Superior temporal gyrus (tissue), 1 donor: ENCODE data around the gene MPPED1.
A peak's percentile ranks its signal among the peaks of the same experiment; 100 is the strongest.

Source experiments
- DNase-seq: peaks from one replicate; pipeline ENCODE4 v3.0.0-alpha.2; 2016; ENCODE audit errors: extremely low spot score

Gene MPPED1, protein sequence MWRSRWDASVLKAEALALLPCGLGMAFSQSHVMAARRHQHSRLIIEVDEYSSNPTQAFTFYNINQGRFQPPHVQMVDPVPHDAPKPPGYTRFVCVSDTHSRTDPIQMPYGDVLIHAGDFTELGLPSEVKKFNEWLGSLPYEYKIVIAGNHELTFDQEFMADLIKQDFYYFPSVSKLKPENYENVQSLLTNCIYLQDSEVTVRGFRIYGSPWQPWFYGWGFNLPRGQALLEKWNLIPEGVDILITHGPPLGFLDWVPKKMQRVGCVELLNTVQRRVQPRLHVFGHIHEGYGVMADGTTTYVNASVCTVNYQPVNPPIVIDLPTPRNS

DNA sequence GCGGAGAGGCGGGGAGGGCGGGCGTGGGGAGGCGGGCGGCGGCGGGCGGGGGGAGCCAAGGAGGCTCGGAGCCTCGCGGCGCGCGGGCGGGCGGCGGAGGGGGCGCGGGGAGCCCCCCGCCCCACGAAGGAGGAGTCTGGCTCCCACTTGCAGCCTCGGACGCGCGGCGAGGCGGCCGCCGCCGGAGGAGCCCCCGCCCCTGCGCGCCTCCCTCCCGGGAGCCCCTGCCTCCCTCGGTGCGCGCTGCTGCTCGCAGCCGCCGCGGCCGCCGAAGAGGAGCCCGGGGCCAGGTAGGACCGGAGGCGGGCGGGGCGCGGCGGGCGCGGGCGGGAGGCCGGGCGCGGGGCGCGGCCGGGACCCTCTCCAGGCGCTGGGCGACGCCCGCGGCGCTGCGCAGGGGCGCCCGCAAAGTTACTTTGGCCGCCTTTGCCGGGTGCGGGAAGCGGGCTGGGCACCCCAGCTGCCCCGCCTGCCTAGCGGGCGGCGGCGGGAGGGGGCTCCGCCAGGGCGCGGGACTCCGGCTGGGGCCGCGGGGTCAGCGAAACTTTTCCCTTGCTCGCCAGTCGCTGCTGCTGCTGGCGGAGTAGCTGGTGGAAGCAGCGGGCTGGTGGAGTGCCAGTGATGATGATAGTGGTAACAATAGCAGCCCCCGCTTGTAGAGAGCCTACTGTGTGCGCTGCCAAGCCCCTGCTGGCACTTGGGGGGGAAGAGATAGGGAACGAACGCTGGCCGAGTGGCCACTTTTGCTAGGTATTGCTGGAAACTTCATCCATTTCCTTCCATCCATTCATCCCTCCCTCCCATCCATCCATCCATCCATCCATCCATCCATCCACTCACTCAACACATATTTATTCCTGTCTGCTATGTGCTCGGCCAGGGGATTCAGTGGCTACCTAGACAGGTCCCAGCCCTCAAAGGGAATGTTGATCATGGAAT, at the start of gene MPPED1:
TSS of gene MPPED1 (plus strand) at position 146 of the 939 bp plus-strand sequence. CDS start 12,972 bp downstream, outside the sequence.
- DNase-seq: no peak

DNA sequence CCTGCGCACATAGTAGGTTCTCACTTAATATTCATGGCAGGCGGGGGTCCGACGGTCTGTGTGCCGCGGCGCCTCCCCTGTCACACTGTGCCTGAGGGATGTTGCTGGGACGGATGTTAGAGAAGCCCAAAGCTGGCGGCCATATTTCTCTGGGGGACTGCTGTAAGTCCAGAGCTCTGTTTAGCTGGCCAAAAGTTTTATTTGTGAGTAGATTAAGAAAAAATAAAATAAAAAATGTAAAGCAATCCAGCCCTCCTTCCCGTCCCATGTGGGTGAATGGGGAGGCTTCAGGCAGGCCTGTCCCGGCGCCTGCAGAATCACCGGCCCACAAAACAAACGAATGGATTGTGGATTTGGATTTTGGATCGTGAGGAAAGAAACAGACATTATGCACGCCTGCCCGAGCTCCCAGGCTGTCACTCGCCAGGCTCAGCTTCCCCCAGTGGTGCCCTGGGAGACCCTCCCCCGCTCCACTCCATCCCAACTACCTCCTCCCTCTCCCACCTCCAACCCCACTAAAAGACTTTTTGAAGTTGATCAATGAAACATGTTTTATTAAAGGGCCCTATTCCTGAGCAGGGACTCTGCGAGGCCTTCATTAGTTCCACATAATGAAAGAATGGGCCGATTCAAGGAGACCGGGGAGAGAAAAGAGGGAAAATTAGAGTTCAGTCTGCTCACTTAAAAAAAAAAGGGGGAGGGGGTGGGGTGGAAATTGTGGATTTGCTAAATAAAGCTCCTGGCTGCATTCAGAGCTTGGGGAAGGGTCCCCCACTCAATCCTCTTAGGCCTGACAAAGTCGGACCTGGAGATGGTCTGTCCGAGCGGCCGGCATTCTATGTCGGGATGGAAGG, 48.3 kb upstream of the MPPED1 start:
- DNase-seq: no peak

DNA sequence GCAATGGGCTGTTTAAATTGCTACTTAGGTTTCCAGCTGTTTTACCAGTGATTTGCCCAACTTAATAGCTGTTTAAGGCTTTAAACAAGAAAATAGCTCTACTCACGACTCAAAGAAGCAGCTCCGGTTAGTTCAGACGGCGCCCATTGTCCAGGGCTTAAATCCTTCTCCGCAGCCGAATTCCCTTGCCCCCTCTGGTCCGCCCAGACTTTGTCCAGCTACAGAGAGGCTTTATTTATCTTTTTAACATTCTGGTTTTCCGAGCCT, 47.7 kb upstream of the MPPED1 start:
- DNase-seq: no peak

DNA sequence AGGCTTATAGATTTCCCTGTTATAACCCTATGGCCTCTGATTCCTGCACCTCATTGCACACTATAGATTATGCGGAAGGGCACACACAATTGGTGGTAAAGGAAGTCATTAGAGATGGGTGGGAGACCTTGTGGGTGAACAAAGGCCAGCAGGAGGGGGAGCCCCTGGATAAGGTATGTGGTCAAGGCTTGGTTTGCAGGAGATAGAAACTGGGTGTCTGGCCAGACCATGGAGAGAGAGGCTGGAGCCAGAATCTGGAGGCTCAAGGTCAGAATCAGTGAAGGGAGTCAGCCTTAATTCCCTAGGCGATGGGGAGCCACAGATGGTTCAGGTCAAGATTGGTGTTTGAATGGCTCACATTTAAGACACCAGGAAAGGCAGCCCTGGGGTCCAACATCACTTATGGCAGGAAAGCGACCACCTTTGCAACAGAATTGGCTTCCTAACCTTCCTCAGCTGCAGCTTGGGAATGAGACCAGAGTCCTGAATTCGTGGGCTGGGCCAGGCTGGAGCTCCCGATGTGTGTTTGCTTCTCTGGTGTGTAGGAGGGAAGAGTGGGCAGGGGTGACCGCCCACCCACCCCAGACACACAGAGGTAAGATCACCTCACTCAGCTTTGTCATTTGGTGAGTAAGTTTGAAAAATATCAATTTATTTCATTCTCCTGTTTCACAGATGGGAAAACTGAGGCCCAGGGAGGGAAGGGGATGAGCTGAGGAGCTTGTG, 45.9 kb upstream of the MPPED1 start:
- no peak for DNase-seq

DNA sequence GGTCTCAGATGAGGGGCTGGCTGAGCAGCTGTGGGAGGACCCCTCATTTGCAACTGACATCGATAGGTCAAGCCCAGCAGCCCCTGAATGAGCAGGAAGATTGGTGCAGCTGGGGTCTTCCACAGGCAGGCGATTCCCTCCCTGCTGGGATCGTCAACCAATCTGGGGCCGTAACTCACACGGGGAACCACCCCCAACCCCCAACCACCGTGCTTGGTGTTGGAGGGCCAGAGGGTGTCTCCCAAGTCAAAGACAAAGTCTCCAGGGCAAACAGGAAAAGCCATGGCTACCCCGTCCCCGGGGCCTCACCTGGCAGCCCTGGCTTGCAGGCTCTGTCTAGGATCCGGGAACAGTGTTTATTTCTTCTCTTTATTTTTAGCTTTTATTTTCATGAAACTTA, 41.8 kb upstream of the MPPED1 start:
- no peak for DNase-seq

DNA sequence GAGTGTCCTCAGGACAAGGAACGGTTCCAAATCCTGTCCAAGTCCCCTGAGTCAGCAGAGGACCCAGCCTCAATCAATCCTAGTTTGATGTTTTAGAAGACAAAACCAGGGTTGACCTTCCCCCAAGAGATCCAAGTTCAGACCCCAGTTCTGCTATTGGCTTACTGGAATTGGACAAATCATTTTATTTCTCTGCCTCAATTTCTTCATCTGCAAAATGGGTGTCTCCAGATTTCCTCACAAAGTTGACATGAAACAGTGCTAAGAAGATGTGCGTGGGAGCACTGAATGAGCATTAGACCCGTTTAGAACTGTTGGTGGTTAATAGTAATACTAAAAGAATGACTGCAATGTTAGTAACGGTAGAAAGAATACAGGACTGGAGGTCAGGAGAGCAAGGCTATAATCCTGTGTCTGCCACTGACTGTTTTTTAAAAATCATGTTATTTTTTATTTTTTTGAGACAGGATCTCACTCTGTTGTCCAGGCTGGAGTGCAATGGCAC, 35.8 kb upstream of the MPPED1 start:
- DNase-seq: no peak

DNA sequence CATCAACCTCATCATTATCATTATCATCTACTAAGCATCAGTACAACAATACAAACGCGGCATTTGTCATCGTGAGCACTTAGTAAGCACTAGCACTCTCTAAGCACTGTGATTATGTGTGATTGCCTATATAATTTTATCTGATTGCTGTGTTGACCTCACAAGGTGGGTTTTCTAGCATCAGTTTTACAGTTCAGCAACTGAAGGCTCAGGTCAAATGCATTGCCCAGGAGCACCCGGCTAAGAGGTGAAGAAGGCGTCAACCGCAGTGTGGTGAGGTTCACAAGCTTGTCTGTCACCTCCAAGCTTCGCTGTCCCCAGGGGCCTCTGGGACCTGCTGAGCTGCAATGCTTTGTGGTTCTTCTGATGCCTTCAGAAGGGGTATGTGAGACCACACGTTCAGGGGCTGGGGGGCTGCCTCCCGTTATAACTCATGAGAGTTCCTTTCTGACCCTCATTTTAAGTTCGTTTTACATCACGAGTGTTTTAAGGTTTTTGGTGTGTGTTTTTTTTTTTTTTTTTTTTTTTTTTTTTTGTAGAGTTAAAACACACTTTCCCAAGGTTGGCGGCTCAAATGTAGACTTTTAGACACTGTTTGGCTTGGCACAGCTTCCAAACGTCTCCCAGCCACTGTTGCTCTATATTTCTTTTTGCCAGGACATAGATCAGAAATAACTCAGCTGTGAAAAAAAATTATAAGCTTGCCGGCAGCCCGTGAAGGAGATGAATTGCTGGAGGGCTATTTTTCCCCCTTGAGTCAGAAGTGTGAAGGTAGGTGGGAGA, 34.9 kb upstream of the MPPED1 start:
- DNase-seq: no peak

DNA sequence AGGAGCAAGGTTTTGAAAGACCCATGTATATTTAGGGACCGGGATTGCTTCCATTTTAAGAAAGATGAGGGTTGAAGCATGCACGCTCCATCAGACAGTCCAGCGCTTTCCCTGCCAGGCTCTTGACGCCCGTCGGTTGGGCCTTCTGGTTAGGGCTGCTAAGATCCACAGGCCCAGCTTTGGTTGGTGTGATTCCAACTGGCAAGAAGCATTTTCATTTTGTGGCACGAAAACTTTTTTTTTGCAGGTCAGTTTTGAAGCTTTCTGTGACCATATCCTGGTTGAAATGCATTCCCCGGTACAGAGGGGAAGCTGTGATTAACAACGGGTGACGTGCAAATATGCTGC, 34.3 kb upstream of the MPPED1 start:
- peak; percentile 51 for DNase-seq

DNA sequence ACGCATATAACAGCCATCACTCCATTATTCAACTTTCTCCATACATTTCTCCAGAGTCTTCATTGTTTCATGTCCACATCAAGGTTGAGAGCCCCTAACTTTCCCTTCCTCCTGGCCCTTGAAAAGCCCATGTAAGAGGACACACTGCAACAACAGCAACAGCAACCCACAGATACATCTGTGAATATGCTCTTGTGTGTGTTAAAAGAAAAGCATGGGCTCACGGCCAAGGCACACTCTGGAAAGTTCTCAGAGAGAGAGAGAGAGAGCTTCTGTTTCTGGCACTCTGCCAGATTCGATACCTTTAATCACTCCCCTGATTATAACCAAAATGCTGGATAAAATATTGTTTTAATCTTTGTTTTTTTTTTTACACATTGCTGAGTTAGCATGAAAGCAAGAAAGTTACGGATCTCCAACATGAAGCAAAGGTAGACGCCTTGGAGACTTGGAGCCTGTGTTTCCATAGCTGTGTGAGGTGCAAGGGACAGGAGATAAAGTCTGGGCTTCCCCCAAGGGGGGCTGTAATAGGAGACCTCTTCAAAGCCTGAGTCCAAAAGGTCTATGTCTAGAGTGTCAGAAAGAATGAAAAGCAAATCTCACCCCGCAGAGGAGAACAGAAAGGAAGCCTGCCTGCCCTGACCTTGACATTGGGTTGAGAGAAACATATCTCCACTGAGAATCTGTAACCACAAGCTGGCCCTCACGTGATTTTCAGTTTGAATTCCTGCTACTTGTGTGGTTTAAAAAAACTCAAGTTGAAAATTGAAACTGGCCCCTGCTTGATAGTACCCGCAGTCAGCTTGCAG, 33.7 kb upstream of the MPPED1 start:
- DNase-seq: no peak

DNA sequence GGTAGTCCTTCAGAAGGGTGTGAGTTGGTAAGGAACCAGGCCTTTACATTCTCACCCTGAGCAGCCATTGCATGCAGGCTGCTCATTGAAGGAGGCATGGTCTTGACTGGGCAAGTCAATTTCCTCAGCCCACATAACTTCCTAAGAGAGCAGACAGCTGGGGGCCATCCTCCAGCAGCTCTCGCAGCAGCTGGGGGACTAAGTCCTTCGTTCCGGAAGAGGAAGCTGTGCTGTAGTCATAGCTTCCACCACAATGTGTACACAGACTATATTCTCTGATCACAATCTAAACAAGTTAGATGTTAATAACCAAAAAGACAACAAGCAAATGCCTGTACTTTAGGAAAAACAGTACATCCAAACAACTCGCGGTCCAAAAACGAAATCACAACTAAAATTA, 30.1 kb upstream of the MPPED1 start:
- DNase-seq: no peak

DNA sequence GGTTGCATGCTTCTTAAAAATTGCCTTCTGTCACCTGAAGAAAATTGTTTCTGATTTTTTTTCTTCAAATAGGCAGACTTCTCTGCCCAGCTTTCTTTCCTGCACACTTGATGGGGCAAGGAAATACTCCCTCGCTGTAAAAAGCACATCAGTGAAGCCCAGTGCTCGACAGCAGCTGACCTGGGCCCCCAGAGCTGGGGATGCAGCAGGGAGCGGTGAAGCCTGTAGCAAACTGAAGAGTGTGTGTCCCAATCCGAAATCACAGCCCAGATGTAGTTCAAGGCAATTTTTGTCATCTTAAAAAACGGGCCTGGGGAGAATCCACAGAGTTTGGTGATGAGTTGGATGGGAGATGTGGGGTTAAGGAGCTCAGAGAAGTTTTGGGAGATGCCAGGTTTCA, 27.0 kb upstream of the MPPED1 start:
- no peak for DNase-seq

DNA sequence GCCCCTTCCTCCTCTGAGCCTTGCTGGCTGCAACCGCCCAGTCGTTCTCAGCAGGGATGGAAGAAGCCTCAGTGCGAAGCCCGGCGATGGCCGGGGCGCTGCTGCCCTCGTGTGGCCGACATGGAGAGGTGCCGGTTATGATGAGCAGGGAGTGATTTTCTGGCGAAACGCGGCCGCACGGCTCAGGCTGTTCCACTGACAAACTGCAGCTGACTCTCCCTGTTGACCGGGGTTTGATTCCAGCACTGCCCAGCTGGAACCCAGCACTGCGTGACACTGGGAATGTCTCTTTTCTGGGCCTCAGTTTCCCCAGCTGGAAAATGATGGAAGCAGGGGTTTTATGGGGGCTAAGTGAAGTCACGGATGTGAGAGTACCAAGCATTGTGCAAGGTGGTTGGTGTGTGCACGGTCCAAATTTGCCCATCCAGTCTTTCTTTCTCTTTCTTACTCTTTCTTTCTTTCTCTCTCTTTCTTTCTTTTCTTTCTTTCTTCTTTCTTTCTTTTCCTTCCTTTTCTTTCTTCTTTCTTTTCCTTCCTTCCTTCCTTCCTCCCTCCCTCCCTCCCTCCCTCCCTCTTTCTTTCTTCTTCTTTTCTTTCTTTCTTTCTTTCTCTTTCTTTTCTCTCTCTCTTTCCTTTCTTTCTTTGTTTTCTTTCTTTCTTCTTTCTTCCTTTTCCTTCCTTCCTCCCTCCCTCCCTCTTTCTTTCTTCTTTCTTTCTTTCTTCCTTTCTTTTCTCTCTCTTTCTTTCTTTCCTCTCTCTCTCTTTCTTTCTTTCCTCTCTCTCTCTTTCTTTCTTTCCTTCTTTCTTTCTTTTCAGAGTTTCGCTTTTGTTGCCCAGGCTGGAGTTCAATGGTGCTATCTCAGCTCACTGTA, 25.8 kb upstream of the MPPED1 start:
- DNase-seq: peak; percentile 86

DNA sequence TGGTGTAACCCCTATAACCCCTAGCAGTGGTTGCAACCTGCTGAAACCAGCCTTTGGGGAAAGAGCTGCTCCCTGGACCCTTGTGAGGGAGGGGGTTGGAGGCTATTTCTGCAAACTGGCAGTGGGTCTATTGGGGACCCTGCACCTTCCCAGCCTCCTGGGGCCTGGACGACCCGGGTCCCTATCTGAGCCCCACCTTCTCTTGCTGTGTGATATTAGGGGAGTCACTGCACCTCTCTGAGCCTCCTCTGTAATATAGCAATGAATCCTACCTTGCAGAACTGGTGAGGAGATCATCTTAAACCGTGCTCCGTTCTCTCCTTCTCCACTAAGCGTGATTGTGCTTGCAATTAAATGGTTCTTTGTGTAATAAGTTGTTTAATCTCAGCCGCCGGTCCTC, 24.0 kb upstream of the MPPED1 start:
- DNase-seq: no peak

DNA sequence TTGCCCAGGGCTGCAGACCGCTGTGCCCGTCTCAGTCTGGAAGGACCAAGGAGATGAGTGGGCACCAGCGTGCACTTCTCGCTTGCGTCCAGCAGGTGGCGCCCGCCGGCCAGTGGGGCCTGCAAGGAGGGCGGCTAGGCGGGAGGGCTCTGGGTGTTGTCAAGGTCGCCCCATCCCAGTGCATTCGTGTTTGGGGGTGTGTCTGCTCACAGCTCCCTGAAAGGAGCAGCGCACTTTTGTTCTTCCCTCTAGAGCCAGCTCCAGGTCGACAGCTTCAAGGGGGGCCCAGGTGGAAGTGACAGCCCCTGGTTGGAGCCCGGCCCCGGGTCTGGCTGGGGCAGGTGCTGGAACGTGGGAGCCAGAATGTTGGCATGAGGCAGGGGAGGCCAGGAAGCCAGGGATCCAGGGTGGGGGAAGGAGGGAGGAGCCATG, 23.4 kb upstream of the MPPED1 start:
- peak; percentile 81 for DNase-seq

DNA sequence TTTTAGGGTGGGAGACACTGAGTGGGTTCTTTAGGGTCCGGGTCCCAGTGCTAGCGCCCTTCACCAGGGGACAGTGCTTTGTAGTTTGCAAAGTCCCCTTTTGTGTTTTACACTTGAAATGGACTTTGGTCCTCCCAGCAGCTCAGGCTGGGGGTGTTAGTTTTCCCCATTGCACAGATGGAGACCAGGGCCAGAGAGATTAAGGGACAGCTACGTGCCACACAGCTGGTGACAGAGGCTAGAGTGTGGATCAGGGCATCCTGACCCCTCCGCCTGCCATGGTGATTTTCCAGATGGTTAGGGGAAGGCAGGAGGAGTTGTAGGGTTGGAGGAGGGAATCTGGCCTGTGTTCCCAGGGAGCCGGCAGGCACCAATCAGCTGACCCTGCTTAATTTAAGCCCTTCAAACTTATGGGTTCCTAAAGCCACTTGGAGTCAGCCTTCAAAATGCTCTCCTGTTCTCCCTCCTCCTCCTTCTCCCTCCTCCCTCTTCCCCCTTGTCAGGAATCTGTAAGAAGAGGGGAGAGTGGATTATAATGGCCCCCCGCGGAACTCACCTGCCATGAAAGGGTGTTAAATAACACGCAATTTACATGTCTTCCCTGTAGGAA, 22.5 kb upstream of the MPPED1 start:
- DNase-seq: no peak

DNA sequence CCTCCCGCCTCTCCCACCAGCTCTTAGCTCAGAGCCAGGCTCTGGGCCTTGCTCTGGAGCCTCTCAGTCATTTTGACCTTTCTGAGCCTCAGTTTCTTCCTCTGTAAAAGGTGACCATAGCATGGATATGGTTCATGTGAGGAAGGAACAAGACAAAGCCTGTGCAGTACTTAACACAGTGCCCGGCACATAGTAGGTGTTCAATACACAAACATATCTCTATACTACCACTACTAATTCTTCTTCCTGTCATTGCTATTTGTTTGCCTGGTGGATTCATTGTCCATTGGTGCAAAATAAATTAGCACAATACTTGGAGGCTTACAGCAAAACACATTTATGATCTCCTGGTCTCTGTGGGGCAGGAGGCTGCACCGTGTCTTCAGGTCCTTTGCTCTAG, 21.6 kb upstream of the MPPED1 start:
- DNase-seq: no peak

DNA sequence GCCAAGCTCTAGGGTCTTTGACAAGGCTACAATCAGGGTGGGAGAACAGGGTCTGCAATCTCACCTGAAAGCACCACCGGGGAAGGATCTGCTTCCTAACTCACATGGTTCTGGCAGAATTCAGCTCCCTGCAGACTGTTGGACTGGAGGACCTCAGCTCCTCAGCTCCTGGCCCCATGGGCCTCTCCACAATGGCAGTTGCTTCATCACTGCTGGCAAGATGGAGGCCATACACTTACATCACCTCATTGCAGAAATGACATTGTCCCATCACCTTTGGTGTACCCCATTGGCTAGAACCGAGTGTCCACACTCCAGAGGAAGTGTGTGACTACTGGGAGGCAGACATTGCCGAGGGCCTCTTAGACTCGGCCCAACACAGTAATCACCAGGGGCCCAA, 20.9 kb upstream of the MPPED1 start:
- no peak for DNase-seq

DNA sequence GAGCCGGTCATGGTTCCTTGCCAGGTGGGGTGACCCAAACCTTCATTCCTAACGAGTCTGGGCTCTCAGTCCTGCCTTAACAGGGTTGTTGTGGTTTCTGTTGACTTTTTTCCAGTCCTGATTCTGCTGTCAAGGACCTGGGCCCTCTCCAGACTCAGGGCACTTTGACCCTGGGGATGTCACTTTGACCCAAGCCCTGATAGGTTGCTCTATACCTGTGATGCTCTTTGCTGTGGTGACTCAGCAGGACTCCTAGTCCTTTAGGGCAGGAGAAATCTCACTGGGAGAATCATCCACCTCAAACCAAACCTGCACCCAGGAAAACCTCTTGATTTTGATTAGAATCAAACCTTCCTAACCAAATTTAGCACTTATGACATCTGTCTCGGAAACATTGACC, 20.5 kb upstream of the MPPED1 start:
- DNase-seq: no peak
